Measurements from ENCODE around the gene NFAT5. TPM values are rescaled to one million over a fixed set of nuclear protein-coding genes. Genes with fewer than 3 reads are reported as not detected.
A peak's percentile ranks its signal among the peaks of the same experiment; 100 is the strongest.

Gene NFAT5
- total RNA-seq, 4 donors from 2014 or later: 37.4 to 109 (median 61.7) TPM

- no peak for DNase-seq
- H3K27me3 ChIP-seq: no peaks in the 10 kb centered on the region
- no peaks in the 10 kb centered on the region for H3K9me3 ChIP-seq
- H3K4me3 ChIP-seq: peak overlapping the region; percentile 83 to 91
- TF ChIP-seq POLR2A (IDR thresholded peaks at IDR 0.05): no peak
- peak overlapping the region; percentile 66 to 83 for H3K27ac ChIP-seq
- peaks cover 0 to 13% of the 10 kb centered on the region in 2 donors for H3K4me1 ChIP-seq
- H3K36me3 ChIP-seq: no peaks in the 10 kb centered on the region
- intact Hi-C loops (cut with DNase I; ENCODE audit: low total_unique reads): loop anchor here (10.0 kb wide), 2 partner anchors 49 to 359 kb away; no protein-coding TSS in a partner anchor
Measured at GRCh38 chr16:69754143-69754468, 188.3 kb downstream of the NFAT5 start.

MicroRNAs encoded within 50 kb of the gene (microRNA counts, 767-probe panel; counts per million panel counts)
- microRNA hsa-miR-1538: 0 counts per million in 2 donors

Small RNAs within 50 kb of the gene (microRNA-seq; reads per million reads assigned to microRNA genes)
- gene MIR1538 (ENCODE audit: borderline microRNAs expressed, borderline replicate concordance): 2.9 reads per million

Small RNAs within 50 kb of the gene (small RNA-seq; reads per million reads assigned to genes)
- gene MIR1538: not detected

Other genes with a start within 250 kb of the NFAT5 start
- gene PDF, start 235.4 kb upstream of the NFAT5 start, total RNA-seq: 10 to 100 TPM in 2 of 4 donors, 1 to 10 TPM in 2; 3.2 to 69.9 (median 13.2) TPM
- gene COG8, start 226.4 kb upstream of the NFAT5 start, total RNA-seq: 10 to 100 TPM; 39.4 to 58.8 (median 43.0) TPM
- gene NIP7, start 226.2 kb upstream of the NFAT5 start, total RNA-seq: 10 to 100 TPM in 3 of 4 donors, 1 to 10 TPM in 1; 6.2 to 21.7 (median 16.9) TPM
- under 1 TPM in 1 of 4 donors, not detected in 3; 0.98 TPM for gene TMED6, start 214.2 kb upstream of the NFAT5 start, total RNA-seq
- 10 to 100 TPM; 13.5 to 62.2 (median 27.1) TPM for gene TERF2, start 180.0 kb upstream of the NFAT5 start, total RNA-seq
- gene CYB5B, start 141.3 kb upstream of the NFAT5 start, total RNA-seq: 10 to 100 TPM; 24.1 to 70.3 (median 57.6) TPM
- 10 to 100 TPM; 14.7 to 23.8 (median 19.6) TPM for gene NQO1, start 160.6 kb downstream of the NFAT5 start, total RNA-seq
- 10 to 100 TPM; 15.9 to 50.5 (median 21.0) TPM for gene NOB1, start 189.0 kb downstream of the NFAT5 start, total RNA-seq
- 10 to 100 TPM; 12.8 to 57.9 (median 32.4) TPM for gene WWP2, start 196.4 kb downstream of the NFAT5 start, total RNA-seq